Measurements from ENCODE around the gene APOF.

APOF gene

DNA sequence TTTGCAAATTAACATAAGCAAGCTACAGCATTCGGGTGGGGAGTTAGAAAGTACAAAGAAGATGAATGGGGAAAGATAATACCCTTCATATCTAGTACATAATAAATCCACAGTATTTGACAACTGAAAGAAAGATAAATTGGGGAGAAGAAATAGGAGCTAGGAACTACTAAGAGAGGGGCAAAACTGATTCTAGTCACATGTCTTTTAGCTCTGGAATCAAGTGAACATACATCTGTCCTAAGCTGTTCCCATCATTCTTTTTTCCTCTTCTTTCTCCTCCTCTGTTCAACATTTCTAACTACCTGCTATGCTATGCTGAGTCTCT is 15.3 kb upstream of the APOF start:
- FAIRE-seq: no peak
- no peak for DNase-seq (ENCODE audit: insufficient read length, low spot score)
- TF ChIP-seq, protein P1, sequence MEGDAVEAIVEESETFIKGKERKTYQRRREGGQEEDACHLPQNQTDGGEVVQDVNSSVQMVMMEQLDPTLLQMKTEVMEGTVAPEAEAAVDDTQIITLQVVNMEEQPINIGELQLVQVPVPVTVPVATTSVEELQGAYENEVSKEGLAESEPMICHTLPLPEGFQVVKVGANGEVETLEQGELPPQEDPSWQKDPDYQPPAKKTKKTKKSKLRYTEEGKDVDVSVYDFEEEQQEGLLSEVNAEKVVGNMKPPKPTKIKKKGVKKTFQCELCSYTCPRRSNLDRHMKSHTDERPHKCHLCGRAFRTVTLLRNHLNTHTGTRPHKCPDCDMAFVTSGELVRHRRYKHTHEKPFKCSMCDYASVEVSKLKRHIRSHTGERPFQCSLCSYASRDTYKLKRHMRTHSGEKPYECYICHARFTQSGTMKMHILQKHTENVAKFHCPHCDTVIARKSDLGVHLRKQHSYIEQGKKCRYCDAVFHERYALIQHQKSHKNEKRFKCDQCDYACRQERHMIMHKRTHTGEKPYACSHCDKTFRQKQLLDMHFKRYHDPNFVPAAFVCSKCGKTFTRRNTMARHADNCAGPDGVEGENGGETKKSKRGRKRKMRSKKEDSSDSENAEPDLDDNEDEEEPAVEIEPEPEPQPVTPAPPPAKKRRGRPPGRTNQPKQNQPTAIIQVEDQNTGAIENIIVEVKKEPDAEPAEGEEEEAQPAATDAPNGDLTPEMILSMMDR (IDR thresholded peaks at IDR 0.05; ENCODE audit: insufficient read depth, missing control alignments): no peak

DNA sequence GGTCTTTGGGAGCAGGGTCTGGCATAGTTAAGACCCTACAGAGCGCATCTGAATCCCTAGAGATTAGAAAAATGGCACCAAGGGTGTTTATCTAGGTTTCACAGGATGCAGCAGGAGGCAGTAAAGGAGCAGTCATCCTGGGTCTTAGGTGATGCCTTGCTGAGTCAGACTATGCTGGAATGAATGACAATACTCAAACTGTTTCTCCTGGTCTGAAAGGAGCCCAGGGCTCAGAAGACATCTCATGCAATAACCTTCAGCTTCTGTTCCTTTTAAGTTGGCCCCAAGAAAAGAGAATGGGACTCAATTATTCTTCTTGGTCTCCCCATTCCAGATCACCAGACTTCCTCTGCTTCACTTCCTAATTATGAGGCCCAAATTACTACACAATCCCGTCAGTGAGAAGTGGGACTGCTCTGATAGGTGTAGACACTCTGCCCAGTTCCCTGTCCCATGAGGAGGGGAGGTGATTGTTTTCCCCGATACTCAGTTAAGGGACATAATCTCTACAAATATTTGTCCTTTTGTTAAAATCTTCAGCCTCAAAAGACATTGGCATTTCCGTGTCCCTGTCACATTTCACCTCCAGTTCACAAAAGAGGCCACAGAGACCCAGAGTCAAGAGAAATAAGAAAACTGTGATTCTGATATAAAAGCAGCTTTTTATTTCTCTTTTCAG is 14.8 kb upstream of the APOF start:
- FAIRE-seq (no peak), DNase-seq (ENCODE audit: insufficient read length, low spot score) (no peak)
- TF ChIP-seq, protein P1 (IDR thresholded peaks at IDR 0.05; ENCODE audit: insufficient read depth, missing control alignments): no peak

DNA sequence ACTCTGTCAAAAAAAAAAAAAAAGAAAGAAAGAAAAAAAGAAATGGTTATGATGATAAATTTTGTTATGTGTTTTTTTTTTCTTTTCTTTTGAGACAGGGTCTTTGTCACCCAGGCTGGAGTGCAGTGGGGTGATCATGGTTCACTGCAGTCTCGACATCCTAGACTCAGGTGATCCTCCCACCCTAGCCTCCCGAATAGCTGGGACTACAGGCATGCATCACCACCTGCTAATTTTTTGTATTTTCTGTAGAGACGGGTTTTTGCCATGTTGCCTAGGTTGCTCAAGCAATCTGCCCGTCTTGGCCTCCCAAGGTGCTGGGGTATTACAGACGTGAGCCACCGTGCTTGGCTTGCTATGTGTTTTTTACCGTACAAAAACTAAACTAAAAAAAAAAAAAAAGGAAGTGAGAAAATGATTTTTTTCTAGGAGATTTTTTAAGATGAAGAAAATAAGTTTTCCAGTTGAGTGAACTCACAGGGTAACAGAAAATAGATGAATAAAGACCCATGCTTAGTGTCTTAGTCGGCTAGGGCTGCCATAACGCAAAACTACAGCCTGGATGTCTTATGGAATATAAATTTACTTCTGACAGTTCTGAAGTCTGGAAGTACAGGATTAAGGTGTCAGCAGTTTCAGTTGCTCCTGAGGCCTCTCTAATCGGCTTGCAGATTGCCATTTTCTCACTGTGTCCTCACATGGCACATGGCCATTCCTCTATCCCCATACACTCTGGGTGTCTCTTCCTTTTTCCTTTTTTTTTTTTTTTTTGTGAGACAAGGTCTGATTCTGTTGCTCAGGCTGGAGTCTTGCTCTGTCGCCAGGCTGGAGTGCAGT is 13.2 kb upstream of the APOF start:
- TF ChIP-seq, protein P1 (IDR thresholded peaks at IDR 0.05; ENCODE audit: insufficient read depth, missing control alignments): no peak
- DNase-seq (ENCODE audit: insufficient read length, low spot score) (no peak), FAIRE-seq (no peak)

DNA sequence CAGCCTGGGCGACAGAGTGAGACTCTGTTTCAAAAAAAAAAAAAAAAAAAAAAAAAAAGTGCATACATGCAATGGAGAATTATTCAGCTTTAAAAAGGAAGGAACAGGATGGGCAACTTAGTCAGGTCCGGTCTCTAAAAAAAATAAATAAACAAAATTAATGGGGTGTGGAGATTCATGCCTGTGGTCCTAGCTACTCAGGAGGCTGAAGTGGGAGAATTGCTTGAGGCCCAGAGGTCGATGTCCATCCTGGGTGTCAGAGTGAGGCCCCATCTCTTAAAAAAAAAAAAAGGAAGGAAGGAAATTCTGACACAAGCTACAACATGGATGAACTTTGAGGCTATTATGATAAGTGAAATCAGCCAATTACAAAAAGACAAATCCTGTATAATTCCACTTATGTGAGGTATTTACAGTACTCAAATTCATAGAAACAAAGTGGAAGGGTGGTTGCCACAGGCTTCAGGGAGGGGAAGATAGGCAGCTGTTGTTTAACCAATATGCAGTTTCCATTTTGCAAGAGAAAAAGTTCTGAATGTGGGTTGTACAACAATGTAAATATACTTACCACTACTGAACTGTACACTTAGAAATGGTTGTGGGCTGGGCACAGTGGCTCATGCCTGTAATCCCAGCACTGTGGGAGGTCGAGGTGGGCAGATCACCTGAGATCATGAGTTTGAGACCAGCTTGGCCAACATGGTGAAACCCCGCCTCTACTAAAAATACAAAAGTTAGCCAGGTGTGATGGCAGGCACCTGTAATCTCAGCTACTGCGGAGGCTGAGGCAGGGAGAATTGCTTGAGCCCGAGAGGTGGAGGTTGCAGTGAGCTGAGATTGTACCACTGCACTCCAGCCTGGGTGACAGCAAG is 12.3 kb upstream of the APOF start:
- no peak for DNase-seq (ENCODE audit: insufficient read length, low spot score)
- FAIRE-seq: no peak
- TF ChIP-seq, protein P1 (IDR thresholded peaks at IDR 0.05; ENCODE audit: insufficient read depth, missing control alignments): no peak

DNA sequence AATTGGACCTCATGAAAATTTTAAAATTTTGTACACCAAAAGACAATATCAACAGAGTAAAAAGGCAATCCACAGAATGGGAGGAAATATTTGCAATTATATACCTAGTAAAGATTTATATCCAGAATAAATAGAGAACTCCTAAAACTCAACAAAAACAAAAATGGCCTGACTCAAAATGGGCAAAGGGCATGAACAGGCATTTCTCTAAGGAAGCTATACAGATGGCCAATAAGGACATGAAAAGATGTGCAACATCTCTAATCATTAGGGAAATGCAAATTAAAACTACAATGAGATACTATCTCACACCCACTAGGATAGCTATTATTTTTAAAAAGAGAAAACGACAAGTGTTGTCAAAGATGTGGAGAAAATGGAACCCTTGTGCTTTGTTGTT is 10.9 kb upstream of the APOF start:
- TF ChIP-seq, protein P1 (IDR thresholded peaks at IDR 0.05; ENCODE audit: insufficient read depth, missing control alignments): no peak
- DNase-seq (ENCODE audit: insufficient read length, low spot score) (no peak), FAIRE-seq (no peak)

DNA sequence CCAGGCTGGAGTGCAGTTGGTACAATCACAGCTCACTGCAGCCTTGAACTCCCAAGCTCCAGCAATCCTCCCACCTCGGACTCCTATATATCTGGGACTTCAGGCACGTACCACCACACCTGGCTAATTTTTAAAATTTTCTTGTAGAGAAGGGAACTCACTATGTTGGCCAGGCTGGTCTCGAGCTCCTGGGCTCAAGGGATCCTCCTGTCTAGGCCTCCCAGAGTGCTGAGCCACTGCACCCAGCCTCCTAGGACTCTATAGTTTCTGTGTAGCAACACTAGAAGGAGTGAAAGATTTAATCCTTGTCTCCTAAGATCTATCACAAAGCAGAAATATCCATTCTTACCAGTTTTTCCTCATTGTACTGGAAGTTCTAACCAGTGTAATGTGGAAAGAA is 4.3 kb upstream of the APOF start:
- TF ChIP-seq, protein P1 (IDR thresholded peaks at IDR 0.05; ENCODE audit: insufficient read depth, missing control alignments): no peak
- no peak for FAIRE-seq
- DNase-seq (ENCODE audit: insufficient read length, low spot score): no peak
